WTC11 (cell line): ENCODE results near the gene ADARB2. TPM values are rescaled to one million over a fixed set of nuclear protein-coding genes. Genes with fewer than 3 reads are reported as not detected.

ENCODE experiments used
- ATAC-seq: fragments of 200-7000 bp; cut with Tn5 transposase; 2 replicates; pipeline ENCODE4 v1.10.0; 2021; ENCODE audit warnings: mild to moderate bottlenecking, moderate library complexity
- CTCF ChIA-PET: fragments of 300-600 bp; sonication (Branson Sonifier 250); formaldehyde crosslinking; loops from one replicate; lab custom pipeline; 2021; ENCODE audit warnings: antibody characterized with exemption; lab: Charles Lee
- POLR2A ChIA-PET: fragments of 350-600 bp; sonication (Branson Sonifier 250); formaldehyde crosslinking; loops from one replicate; lab custom pipeline; 2021; ENCODE audit warnings: antibody characterized with exemption; lab: Charles Lee
- DNase-seq: peaks from one replicate; pipeline ENCODE4 v3.0.0; 2021; ENCODE audit warnings: low spot score
- H3K27ac Mint-ChIP-seq: 2 replicates; pipeline ENCODE4 v1.8.0; 2021; ENCODE audit warnings: mixed read lengths
- H3K27me3 Mint-ChIP-seq: 2 replicates; pipeline ENCODE4 v1.8.0; 2021; ENCODE audit warnings: low read depth, mild to moderate bottlenecking, moderate library complexity, mixed read lengths
- H3K36me3 Mint-ChIP-seq: 2 replicates; pipeline ENCODE4 v1.8.0; 2021; ENCODE audit warnings: mixed read lengths
- H3K4me1 Mint-ChIP-seq: 2 replicates; pipeline ENCODE4 v1.8.0; 2022; ENCODE audit warnings: mixed read lengths
- H3K4me3 Mint-ChIP-seq: 2 replicates; pipeline ENCODE4 v1.8.0; 2021; ENCODE audit warnings: mild to moderate bottlenecking, moderate library complexity, mixed read lengths
- H3K9me3 Mint-ChIP-seq: 2 replicates; pipeline ENCODE4 v1.8.0; 2021; ENCODE audit warnings: mixed read lengths
- ELF4 ChIP-seq: sonication (generic); formaldehyde crosslinking; IDR thresholded peaks from 2 replicates; pipeline ENCODE4 v1.8.1; 2022; ENCODE audit warnings: low read depth, mild to moderate bottlenecking, moderate library complexity, missing genetic modification reagents
- FOXP1 ChIP-seq: sonication (generic); formaldehyde crosslinking; IDR thresholded peaks from 2 replicates; pipeline ENCODE4 v1.8.0; 2022; ENCODE audit warnings: missing genetic modification reagents, mild to moderate bottlenecking, moderate library complexity, borderline replicate concordance
- GRHL2 ChIP-seq: fragments of 250-450 bp; sonication (Bioruptor Pico); IDR thresholded peaks from 2 replicates; pipeline ENCODE4 v1.8.0; 2022; ENCODE audit warnings: mild to moderate bottlenecking, moderate library complexity; ENCODE audit not compliant: insufficient replicate concordance, severe bottlenecking
- HMGA2 ChIP-seq: fragments of 250-450 bp; sonication (Bioruptor Pico); IDR thresholded peaks from 2 replicates; pipeline ENCODE4 v1.4.0; 2021; ENCODE audit warnings: mild to moderate bottlenecking, moderate library complexity
- MXD4 ChIP-seq: fragments of 250-450 bp; sonication (Bioruptor Pico); IDR thresholded peaks from 2 replicates; pipeline ENCODE4 v1.8.0; 2021; ENCODE audit warnings: mild to moderate bottlenecking, moderate library complexity, borderline replicate concordance
- NFATC4 ChIP-seq: fragments of 250-450 bp; sonication (Bioruptor Pico); IDR thresholded peaks from 2 replicates; pipeline ENCODE4 v1.9.0; 2021; ENCODE audit warnings: mild to moderate bottlenecking
- SOX15 ChIP-seq: fragments of 250-450 bp; sonication (Bioruptor Pico); IDR thresholded peaks from 2 replicates; pipeline ENCODE4 v1.9.0; 2021; ENCODE audit warnings: mild to moderate bottlenecking
- TEAD4 ChIP-seq: sonication (generic); formaldehyde crosslinking; IDR thresholded peaks from 2 replicates; pipeline ENCODE4 v1.8.0; 2022; ENCODE audit warnings: mild to moderate bottlenecking, missing genetic modification reagents
- ZNF232 ChIP-seq: sonication (generic); formaldehyde crosslinking; IDR thresholded peaks from 2 replicates; pipeline ENCODE4 v1.8.0; 2022; ENCODE audit warnings: mild to moderate bottlenecking, missing genetic modification reagents
- ZNF416 ChIP-seq: fragments of 250-450 bp; sonication (Bioruptor Pico); IDR thresholded peaks from 2 replicates; pipeline ENCODE4 v1.9.0; 2021; ENCODE audit warnings: mild to moderate bottlenecking, inconsistent platforms
- ZNF423 ChIP-seq: fragments of 250-450 bp; sonication (Bioruptor Pico); IDR thresholded peaks from 2 replicates; pipeline ENCODE4 v2.1.2; 2022; ENCODE audit warnings: mild to moderate bottlenecking, moderate library complexity
- ZNF671 ChIP-seq: fragments of 250-450 bp; sonication (Bioruptor Pico); IDR thresholded peaks from 2 replicates; pipeline ENCODE4 v1.8.0; 2021; ENCODE audit warnings: mild to moderate bottlenecking
- total RNA-seq: library from RNA; stranded (reverse); gene quantifications from 3 replicates; pipeline ENCODE4 v1.2.3, GENCODE V29; 2021
- TF ChIP-seq, protein P1 (sequence below): fragments of 250-450 bp; sonication (Bioruptor Pico); IDR thresholded peaks from 2 replicates; pipeline ENCODE4 v1.9.0; 2021; ENCODE audit warnings: moderate library complexity, mild to moderate bottlenecking, inconsistent platforms, borderline replicate concordance
- TF ChIP-seq, protein P2 (sequence below): fragments of 250-450 bp; sonication (Bioruptor Pico); IDR thresholded peaks from 2 replicates; pipeline ENCODE4 v1.8.0; 2021; ENCODE audit warnings: mild to moderate bottlenecking
- TF ChIP-seq, protein P3 (sequence below): sonication (generic); formaldehyde crosslinking; IDR thresholded peaks from 2 replicates; pipeline ENCODE4 v1.8.1; 2022; ENCODE audit warnings: low read depth, mild to moderate bottlenecking, moderate library complexity, missing genetic modification reagents, borderline replicate concordance
- TF ChIP-seq, protein P4 (sequence below): sonication (generic); formaldehyde crosslinking; IDR thresholded peaks from 2 replicates; pipeline ENCODE4 v1.8.1; 2022; ENCODE audit warnings: missing genetic modification reagents, borderline replicate concordance
- TF ChIP-seq, protein P5 (sequence below): sonication (generic); formaldehyde crosslinking; IDR thresholded peaks from 2 replicates; pipeline ENCODE4 v1.8.1; 2023; ENCODE audit warnings: mild to moderate bottlenecking, missing genetic modification reagents
- TF ChIP-seq, protein P6 (sequence below): sonication (generic); formaldehyde crosslinking; conservative IDR thresholded peaks from 2 replicates; pipeline ENCODE4 v1.8.1; 2023; ENCODE audit warnings: mild to moderate bottlenecking, low read depth, missing genetic modification reagents, moderate library complexity
- TF ChIP-seq, protein P7 (sequence below): fragments of 250-450 bp; sonication (Bioruptor Pico); IDR thresholded peaks from 2 replicates; pipeline ENCODE4 v1.9.0; 2021; ENCODE audit warnings: mild to moderate bottlenecking
- TF ChIP-seq, protein P8 (sequence below): sonication (generic); formaldehyde crosslinking; IDR thresholded peaks from 2 replicates; pipeline ENCODE4 v1.8.1; 2022; ENCODE audit warnings: mild to moderate bottlenecking, missing genetic modification reagents, moderate library complexity, borderline replicate concordance

Gene ADARB2
- total RNA-seq, 1 experiment from 2014 or later, result 3.7 TPM

DNA sequence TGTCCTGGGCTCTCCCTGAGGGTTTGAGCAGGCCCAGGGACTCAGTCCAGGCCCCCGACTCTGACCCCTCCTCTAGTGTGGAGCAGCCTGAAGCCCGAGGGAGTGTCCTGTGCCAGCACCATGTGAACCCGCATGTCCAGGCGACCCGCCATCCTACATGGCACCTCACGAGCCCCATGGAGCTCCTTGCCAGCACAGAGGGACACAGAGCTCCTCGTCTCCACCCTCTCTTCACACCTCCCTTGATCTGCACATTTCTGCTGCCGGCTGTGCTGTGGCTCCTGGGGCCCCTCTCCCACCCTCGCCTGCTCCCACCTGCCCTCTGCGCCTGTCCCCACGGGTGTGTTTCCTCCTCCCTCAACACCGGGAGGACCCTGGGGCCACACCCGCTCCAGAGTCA, 103.5 kb downstream of the ADARB2 start:
- H3K4me3 Mint-ChIP-seq, result no peak overlapping the region
- CTCF ChIA-PET, result no interaction called here
- peaks cover 8% of the 10 kb centered on the region for H3K9me3 Mint-ChIP-seq
- TF ChIP-seq GRHL2 (CRISPR knock-in tag) (no peak), ZNF232 (CRISPR knock-in tag) (no peak), MXD4 (CRISPR knock-in tag) (no peak), FOXP1 (CRISPR knock-in tag) (no peak)
- TF ChIP-seq, protein P1, sequence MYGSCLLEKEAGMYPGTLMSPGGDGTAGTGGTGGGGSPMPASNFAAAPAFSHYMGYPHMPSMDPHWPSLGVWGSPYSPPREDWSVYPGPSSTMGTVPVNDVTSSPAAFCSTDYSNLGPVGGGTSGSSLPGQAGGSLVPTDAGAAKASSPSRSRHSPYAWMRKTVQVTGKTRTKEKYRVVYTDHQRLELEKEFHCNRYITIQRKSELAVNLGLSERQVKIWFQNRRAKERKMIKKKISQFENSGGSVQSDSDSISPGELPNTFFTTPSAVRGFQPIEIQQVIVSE (CRISPR knock-in tag), result no peak
- TF ChIP-seq, protein P2, sequence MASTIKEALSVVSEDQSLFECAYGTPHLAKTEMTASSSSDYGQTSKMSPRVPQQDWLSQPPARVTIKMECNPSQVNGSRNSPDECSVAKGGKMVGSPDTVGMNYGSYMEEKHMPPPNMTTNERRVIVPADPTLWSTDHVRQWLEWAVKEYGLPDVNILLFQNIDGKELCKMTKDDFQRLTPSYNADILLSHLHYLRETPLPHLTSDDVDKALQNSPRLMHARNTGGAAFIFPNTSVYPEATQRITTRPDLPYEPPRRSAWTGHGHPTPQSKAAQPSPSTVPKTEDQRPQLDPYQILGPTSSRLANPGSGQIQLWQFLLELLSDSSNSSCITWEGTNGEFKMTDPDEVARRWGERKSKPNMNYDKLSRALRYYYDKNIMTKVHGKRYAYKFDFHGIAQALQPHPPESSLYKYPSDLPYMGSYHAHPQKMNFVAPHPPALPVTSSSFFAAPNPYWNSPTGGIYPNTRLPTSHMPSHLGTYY (CRISPR knock-in tag), result no peak
- POLR2A ChIA-PET, result no interaction called here
- H3K27me3 Mint-ChIP-seq, result peaks cover 2% of the 10 kb centered on the region; the same call in 1 of the 2 replicates
- H3K4me1 Mint-ChIP-seq, result peaks cover 12% of the 10 kb centered on the region
- 0 out of 2 replicates have a peak, but pooled peaks cover 2% of the 10 kb centered on the region for H3K36me3 Mint-ChIP-seq
- H3K27ac Mint-ChIP-seq, result no peak overlapping the region
- no peak for DNase-seq
- no peak for ATAC-seq

DNA sequence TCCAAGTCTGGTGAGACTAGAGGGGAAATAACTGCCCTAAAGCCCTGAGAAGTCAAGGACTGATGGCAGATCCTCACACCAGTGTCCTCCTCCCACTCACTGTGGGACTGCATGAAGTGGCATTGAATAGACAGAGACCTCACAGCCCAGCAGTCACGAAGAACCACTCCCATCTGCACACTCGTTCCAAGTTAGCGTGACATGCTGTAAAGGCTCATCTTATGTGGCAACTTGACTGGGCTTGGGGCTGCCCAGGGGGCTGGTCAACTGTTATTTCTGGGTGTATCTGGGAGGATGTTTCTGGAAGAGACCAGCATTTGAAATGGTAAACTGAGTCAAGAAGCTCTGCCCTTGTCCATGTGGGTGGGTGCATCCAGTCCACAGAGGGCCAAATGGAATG, 104.7 kb downstream of the ADARB2 start:
- no peak overlapping the region for H3K27ac Mint-ChIP-seq
- ChIA-PET CTCF (no interaction called here), POLR2A (no interaction called here)
- 0 out of 2 replicates have a peak, but pooled peaks cover 2% of the 10 kb centered on the region for H3K36me3 Mint-ChIP-seq
- peaks cover 12% of the 10 kb centered on the region for H3K4me1 Mint-ChIP-seq
- H3K27me3 Mint-ChIP-seq, result peaks cover 2% of the 10 kb centered on the region; the same call in 1 of the 2 replicates
- TF ChIP-seq, protein P3, sequence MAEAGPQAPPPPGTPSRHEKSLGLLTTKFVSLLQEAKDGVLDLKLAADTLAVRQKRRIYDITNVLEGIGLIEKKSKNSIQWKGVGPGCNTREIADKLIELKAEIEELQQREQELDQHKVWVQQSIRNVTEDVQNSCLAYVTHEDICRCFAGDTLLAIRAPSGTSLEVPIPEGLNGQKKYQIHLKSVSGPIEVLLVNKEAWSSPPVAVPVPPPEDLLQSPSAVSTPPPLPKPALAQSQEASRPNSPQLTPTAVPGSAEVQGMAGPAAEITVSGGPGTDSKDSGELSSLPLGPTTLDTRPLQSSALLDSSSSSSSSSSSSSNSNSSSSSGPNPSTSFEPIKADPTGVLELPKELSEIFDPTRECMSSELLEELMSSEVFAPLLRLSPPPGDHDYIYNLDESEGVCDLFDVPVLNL, result no peak
- TF ChIP-seq, protein P4, sequence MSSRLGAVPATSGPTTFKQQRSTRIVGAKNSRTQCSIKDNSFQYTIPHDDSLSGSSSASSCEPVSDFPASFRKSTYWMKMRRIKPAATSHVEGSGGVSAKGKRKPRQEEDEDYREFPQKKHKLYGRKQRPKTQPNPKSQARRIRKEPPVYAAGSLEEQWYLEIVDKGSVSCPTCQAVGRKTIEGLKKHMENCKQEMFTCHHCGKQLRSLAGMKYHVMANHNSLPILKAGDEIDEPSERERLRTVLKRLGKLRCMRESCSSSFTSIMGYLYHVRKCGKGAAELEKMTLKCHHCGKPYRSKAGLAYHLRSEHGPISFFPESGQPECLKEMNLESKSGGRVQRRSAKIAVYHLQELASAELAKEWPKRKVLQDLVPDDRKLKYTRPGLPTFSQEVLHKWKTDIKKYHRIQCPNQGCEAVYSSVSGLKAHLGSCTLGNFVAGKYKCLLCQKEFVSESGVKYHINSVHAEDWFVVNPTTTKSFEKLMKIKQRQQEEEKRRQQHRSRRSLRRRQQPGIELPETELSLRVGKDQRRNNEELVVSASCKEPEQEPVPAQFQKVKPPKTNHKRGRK, result no peak
- DNase-seq (no peak), ATAC-seq (no peak)
- peaks cover 8% of the 10 kb centered on the region for H3K9me3 Mint-ChIP-seq
- H3K4me3 Mint-ChIP-seq, result no peak overlapping the region

DNA sequence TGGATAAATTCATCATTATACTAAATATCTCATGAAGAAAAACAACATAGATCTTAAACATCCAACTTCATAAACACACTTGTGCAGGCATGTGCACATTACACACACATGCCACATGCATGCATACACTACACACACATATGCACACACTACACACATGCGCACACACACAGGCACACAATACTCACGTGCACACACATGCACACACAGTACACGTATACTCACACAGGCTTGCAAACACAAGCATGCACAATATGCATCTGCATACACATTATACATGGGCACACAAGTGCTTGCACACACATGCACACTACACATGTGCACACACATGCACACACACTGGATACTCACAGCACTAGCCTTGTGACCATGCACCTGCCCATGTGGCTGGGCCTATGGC, 105.2 kb downstream of the ADARB2 start:
- peaks cover 2% of the 10 kb centered on the region; the same call in 1 of the 2 replicates for H3K27me3 Mint-ChIP-seq
- peaks cover 8% of the 10 kb centered on the region for H3K9me3 Mint-ChIP-seq
- DNase-seq (no peak), ATAC-seq (no peak)
- no peak overlapping the region for H3K27ac Mint-ChIP-seq
- POLR2A ChIA-PET, result no interaction called here
- H3K4me1 Mint-ChIP-seq, result peaks cover 12% of the 10 kb centered on the region
- 0 out of 2 replicates have a peak, but pooled peaks cover 2% of the 10 kb centered on the region for H3K36me3 Mint-ChIP-seq
- H3K4me3 Mint-ChIP-seq, result no peak overlapping the region
- CTCF ChIA-PET, result no interaction called here
- TF ChIP-seq ZNF416 (CRISPR knock-in tag) (no peak), NFATC4 (CRISPR knock-in tag) (no peak), SOX15 (CRISPR knock-in tag) (no peak), HMGA2 (CRISPR knock-in tag) (no peak), ZNF423 (CRISPR knock-in tag) (no peak), TEAD4 (CRISPR knock-in tag) (no peak), ELF4 (CRISPR knock-in tag) (no peak), ZNF671 (CRISPR knock-in tag) (no peak)
- TF ChIP-seq, protein P5, sequence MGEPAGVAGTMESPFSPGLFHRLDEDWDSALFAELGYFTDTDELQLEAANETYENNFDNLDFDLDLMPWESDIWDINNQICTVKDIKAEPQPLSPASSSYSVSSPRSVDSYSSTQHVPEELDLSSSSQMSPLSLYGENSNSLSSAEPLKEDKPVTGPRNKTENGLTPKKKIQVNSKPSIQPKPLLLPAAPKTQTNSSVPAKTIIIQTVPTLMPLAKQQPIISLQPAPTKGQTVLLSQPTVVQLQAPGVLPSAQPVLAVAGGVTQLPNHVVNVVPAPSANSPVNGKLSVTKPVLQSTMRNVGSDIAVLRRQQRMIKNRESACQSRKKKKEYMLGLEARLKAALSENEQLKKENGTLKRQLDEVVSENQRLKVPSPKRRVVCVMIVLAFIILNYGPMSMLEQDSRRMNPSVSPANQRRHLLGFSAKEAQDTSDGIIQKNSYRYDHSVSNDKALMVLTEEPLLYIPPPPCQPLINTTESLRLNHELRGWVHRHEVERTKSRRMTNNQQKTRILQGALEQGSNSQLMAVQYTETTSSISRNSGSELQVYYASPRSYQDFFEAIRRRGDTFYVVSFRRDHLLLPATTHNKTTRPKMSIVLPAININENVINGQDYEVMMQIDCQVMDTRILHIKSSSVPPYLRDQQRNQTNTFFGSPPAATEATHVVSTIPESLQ (CRISPR knock-in tag), result no peak
- TF ChIP-seq, protein P6, sequence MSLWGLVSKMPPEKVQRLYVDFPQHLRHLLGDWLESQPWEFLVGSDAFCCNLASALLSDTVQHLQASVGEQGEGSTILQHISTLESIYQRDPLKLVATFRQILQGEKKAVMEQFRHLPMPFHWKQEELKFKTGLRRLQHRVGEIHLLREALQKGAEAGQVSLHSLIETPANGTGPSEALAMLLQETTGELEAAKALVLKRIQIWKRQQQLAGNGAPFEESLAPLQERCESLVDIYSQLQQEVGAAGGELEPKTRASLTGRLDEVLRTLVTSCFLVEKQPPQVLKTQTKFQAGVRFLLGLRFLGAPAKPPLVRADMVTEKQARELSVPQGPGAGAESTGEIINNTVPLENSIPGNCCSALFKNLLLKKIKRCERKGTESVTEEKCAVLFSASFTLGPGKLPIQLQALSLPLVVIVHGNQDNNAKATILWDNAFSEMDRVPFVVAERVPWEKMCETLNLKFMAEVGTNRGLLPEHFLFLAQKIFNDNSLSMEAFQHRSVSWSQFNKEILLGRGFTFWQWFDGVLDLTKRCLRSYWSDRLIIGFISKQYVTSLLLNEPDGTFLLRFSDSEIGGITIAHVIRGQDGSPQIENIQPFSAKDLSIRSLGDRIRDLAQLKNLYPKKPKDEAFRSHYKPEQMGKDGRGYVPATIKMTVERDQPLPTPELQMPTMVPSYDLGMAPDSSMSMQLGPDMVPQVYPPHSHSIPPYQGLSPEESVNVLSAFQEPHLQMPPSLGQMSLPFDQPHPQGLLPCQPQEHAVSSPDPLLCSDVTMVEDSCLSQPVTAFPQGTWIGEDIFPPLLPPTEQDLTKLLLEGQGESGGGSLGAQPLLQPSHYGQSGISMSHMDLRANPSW, result no peak
- TF ChIP-seq, protein P7, sequence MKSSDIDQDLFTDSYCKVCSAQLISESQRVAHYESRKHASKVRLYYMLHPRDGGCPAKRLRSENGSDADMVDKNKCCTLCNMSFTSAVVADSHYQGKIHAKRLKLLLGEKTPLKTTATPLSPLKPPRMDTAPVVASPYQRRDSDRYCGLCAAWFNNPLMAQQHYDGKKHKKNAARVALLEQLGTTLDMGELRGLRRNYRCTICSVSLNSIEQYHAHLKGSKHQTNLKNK (CRISPR knock-in tag), result no peak
- TF ChIP-seq, protein P8, sequence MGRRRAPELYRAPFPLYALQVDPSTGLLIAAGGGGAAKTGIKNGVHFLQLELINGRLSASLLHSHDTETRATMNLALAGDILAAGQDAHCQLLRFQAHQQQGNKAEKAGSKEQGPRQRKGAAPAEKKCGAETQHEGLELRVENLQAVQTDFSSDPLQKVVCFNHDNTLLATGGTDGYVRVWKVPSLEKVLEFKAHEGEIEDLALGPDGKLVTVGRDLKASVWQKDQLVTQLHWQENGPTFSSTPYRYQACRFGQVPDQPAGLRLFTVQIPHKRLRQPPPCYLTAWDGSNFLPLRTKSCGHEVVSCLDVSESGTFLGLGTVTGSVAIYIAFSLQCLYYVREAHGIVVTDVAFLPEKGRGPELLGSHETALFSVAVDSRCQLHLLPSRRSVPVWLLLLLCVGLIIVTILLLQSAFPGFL (CRISPR knock-in tag), result no peak
